Measurements from ENCODE around the gene LPP.

LPP gene

DNA sequence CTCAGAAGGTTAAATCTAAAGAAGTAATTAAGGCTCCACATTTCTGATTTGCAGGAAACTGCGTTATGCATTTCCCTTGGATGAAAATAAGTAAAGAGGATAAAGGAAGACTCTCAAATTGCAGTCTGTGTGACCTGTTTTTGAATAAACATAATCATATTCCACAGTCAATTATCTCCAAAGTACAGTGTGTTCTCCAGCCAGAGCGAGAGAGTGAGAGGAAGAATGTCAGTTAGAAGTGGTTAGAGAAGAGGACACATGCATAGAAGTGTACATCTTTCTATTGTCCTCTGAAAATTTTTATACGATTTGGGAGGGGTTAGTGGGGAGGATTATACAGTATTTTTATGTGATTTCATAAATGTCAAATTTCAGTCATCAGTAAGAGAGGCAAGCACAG is 487.1 kb downstream of the LPP start:
- no peak for DNase-seq (ENCODE audit: low read depth)

DNA sequence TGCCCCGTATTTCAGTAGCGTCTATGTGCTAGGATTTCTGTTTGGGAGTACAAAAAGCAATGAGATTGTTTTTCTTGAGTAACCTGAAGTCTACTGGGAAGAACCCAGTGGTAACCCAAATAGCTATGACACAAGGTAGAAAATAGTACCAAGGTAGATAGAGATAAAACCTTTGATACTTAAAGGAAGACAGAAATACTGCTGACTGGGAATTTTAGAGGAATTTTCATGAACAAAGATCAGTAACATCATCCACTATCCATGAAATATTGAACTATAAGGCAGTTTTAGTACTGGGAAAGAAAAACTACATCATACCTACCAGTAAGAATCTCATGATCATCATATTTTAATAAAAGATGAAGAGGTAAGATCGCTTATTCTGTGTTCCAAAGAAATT is 489.8 kb downstream of the LPP start:
- no peak for DNase-seq (ENCODE audit: low read depth)

DNA sequence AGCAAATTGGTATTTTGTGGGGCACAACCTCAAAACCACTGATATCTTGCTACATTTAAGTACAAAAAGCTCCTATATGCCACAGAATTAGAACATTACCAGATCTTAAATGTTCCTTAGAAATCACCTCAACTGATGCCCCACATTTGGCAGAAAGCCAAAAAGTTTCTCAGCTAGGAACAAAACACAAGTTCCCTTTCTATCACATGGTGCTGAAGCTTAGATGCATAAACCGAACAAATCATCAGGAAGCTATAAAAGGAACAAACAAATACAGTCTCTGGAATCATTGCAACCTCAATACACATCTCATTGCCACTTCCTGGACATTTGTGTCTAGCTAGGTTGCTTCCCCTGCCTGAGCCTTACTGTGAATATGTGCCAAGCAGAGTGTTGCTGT is 492.6 kb downstream of the LPP start:
- peak; percentile 31 for DNase-seq (ENCODE audit: low read depth)

DNA sequence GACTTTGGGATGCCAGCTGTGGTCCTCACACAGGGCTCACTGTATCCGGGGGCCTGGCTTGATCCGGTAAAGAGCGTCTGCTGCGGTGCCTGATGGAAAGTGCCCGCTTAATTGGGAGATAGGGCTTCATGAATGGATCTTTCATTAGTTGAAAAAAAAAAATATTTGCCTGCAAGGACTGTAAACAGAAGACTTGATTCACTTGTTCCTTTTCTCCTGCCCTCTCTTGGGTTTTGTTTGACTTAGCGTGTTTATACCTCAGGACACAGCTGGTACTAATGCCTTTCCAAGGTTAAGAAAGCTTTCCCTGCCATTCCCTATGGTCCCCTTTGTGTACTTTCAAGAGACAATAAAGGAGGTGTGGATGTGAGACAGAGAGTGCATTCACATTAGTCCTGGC is 493.3 kb downstream of the LPP start:
- no peak for DNase-seq (ENCODE audit: low read depth)

DNA sequence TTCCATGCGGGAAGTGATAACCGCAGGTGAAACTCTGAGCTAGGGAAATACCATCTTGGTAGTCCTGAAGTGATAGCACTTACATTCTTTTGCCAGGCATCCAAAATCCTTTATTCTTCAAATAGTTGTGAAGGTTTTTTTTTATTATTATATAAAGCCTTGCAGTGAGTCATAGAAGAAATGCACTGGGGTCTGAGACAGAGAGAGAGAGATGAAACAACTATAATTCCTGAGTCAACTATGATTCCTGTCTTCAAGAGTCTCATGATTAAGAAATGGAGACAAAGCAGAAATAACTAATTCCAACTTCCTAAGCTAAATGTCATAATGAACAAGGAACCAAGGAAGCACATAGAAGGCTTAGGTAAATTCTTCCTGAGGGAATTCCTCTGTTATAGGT is 495.6 kb downstream of the LPP start:
- peak; percentile 44 for DNase-seq (ENCODE audit: low read depth)

DNA sequence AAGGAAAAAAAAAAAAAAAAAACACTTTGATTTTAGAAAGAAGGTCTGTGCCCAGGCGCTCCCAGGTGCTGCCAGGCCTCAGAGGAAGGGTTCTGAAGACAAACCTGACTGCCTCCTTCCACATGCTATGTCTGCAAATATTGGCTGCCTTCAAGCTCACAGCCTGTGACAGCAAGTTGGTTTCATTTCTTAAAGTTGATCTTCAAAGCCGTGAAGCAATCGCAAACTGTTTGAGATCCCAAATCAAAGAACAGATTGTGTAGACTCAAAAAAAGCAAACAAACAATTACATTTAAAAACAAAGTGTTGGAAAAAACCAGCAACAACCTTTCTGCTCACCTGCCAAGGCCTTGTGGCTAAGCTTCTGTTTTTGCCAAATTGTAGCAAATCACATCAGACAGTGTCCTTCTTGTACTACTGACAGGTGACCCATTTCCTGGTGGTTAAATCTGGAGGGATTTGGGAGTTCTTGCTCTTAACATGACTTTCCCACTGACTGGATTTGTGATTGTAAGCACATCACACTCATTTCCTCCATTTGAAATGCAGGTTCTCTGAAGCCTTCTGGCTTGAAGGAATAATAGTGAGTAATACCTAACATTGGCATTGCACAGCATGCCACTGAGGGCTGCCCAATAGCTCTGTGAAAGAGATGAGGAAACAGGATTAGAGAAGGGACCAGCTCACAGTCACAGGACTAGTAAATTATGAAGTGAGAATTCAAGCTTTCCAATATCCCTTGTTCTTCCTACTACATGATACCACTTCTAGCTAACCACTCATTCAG is 502.4 kb downstream of the LPP start:
- DNase-seq (ENCODE audit: low read depth), result peak; percentile 67

DNA sequence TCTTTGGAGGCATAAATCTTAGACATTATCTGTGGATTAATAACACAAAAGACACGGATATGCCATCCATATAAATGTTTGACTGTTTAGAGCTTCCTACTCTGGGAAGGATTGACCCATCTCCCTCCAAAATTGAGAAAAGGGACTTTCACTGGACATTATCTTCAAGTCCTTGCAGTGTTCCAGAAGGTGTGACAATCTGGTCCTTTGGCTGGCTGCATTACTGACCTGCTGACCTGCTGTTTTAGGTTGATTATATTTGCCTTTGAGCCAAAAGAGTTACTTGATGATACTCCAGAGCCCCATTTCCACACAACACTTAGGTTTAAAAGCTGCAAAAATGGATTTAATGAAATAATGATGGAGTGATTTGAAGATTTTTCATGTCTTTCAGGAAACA is 504.6 kb downstream of the LPP start:
- DNase-seq (ENCODE audit: low read depth), result no peak

DNA sequence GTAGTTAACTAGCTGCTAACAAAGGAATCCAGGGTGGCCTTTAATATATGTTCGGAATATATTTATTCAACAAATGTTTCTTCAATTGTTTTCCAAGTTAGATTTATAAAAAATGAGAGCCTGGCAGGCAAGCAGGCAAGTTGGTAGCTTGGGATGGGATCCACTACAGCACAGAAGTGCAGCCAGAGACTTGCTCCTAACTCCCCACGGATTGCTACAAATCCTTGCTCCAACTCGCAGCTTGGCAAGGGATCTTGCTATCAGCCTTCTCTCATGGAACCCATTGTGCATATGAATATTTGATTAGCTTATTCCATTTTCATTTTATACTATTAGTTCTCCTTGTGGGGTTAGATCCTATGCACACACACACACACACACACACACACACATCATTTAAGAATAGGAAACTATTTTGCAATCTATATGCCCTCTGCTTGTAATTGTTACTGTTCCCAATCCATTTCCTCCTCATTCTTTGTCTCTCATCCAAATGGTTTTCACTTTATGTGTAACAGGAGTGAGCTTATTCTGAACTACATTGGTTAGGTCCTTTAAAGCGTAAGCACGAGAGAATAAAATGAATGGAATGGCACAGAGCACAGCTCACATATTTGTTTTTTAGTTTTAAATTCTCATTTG is 505.6 kb downstream of the LPP start:
- no peak for DNase-seq (ENCODE audit: low read depth)

DNA sequence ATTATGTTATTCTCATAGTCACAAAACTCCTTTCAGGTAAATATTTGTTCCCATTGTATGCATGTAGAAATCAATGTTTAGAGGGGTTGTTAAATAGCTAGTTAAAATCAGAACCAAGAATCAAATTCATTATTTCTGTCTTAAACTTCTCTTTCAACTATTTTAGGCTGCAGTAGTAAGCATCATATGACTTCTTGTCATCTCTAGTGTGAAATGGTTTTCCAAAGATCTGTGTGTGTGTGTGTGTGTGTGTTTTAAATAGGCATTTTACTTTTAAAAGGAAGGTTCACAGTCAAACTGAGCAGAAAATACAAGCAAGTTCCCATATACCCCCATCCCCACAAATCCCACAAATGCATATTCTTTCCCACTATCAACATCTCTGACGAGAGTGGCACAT is 506.5 kb downstream of the LPP start:
- no peak for DNase-seq (ENCODE audit: low read depth)

DNA sequence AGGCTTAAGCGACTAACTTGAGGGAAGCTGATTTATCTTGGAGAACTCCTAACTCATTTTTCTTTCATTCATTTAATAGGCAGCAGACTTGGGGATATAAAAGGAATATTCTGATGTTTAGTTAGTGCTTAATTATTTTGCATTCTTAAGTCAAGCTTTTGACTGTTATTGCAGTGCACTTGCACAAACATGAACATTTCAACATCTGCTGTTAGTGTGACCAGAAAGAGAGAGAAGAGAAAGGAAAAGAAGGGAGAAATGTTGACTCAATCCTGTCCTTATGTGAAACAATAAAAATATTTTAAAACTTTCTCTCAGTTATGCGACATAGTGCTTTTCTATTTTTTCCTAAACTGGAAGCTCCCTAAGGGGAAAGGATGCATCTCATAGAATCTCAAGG is 507.8 kb downstream of the LPP start:
- DNase-seq (ENCODE audit: low read depth), result no peak

DNA sequence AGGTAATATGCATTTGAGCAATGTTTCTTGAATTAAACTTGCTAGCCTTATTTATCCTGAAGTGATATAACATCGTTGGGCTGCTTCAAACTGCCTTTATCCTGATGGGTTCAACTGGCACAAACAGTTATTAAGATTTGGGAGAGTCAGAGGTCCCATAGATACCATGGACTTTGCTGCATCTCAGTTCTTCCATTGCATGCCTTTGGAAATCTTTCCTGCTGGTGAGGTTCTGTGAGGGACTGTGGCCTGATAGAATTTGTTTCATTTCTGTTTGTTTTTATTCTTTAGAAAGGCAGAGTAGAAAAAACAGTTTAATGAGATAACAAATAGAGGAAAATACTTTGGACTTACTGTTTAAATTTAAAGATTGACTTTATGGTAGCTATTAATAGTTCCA is 508.3 kb downstream of the LPP start:
- no peak for DNase-seq (ENCODE audit: low read depth)

DNA sequence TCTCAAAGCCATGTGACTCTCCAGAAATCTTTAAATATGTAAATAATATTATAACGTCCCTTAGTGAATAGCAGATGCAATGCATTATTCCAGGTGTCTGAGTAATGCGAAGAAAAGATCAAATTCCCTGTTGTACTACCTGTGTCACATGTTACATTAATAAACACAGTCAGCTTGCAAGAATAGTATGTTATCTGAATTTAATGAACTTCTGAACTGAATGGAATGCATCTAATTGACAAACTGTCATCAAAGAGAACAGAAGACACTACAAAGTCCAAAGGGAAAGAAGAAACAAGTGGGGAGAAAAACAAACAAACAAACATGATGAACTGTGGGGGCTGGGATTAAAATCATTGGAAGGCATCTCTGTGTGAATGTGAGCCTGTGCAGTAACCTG is 508.8 kb downstream of the LPP start:
- DNase-seq (ENCODE audit: low read depth), result no peak

DNA sequence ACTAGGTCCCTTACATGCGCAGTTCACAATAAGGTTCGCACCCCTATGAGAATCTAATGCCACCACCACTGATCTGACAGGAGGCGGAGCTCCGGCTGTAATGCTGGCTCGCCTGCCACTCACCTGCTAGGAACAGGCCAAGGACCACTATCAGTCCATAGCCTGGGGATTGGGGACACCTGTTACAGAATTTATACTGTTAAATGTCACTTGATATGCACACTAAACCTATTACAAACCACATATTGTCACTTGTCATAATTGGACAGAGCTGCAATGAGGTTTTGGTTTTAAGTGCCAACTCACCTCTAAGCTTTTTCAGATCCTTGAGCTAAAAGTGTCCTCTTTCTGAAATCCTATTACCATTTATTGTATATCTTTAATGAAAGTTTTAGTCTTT is 509.9 kb downstream of the LPP start:
- DNase-seq (ENCODE audit: low read depth), result no peak

DNA sequence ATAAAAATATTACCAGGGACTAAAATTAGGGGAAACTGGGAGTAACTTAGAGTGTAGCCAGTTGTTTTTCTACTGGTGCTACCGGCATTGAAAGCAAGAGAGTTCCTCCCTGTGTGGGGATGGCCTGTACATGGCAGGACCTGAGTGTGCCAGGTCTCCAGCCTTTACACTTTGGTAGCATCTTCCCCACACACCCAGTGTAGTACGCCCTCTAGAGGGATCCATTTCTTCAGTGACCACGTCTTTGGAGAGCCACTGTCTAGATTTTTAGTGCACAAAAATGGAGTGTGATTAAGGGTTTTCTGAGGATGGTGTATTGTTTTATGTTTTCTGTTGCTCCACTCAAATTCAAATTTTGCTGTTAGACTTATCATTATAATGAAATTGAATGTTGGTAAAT is 510.8 kb downstream of the LPP start:
- peak; percentile 35 for DNase-seq (ENCODE audit: low read depth)

DNA sequence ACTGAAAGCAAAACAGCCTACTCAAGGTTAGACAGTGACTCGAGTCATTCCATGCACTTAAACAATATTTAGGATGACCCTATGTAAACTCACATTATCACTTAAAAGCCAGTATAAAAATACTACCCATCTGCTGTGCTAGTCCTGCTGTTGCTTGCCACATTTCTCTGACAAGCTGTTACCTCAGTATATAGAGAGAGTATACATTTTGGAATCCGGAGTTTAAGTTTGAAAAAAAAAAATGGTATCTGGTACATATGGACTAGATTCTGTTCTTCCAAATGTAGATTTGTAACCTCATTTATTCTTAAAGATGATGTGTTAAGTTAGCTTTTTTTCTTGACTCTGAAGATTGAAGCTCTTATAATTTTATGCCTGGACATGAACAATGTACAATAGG is 514.0 kb downstream of the LPP start:
- DNase-seq (ENCODE audit: low read depth), result no peak

DNA sequence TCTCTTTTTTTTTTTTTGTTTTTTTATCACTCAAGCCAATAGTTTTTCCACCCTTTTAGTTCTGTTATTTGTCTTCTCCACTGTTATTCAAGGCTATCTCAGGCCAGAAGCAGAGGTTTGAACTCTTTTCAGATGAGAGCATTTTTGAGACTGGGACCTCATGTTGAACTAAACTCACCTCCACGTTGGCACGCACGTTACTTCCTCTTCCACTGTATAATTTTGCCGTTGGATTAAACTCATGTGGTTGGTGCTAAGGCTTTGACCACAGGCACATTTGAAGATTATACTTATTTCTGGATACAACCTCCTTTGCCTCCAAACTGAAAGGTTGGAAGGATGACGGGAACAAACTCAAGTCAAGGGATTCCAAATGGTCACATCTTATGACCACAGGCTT is 516.5 kb downstream of the LPP start:
- DNase-seq (ENCODE audit: low read depth), result no peak

DNA sequence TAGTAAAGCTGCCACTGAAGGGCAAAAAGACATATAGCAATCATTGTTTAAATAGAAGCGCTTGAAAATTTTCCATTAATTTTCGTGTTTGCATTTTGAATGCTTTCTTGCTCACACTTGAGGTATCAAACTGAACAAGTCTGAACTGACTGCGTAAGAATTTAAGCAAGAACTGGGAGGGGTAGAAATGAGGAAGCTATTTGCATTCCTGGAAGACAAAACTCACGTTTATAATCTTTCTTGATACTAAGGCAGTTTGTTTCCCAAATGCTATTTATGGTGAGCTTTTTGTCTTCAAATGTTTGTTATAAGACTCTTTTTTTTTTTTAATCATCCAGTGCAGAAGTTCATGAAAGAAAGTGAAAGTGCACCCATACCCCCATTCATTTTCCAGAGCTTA is 518.0 kb downstream of the LPP start:
- no peak for DNase-seq (ENCODE audit: low read depth)

DNA sequence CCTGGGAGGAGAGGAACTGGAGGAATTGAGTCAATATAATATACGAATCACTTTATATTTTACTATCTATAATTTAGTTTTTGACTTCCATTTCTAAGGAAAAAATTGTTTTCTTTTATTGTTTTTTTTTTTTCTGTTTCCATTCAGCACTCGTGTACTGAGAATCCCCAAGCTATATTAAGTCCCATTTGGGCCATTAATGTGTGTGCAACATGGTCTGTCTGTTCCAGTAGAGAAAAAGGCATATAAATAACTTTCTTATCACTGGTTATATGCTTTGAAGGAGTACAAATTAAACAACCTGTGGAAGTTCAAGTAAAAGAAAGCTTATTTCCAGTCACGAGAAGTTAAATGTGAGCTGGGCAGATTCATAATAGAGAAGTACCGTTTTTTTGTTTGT is 518.9 kb downstream of the LPP start:
- DNase-seq (ENCODE audit: low read depth), result no peak

DNA sequence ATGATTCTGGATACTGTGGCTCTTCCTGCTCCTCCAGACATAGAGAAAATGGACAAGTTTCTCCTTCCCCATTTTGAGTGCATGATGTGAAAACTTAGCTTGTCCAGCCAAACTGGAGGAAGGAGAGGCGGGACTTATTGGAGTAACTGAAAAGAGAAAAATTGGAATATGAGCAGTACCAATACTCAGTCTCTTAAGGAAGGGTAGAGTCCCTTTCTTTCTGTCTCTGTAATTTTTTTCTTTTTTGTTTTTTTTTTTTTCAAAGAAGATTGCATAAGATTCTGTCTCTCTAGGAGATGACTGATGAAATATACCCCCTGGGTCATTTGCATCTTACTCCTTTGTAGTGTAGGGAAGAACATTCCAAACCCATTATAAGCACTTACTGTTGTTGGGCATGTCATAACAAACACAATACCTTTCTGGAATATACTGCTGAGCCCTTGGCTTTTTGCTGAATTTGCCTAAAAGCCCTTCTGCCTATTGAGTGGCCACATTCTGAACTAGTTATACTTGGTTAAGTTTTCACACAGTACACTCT is 519.8 kb downstream of the LPP start:
- DNase-seq (ENCODE audit: low read depth), result peak; percentile 93

DNA sequence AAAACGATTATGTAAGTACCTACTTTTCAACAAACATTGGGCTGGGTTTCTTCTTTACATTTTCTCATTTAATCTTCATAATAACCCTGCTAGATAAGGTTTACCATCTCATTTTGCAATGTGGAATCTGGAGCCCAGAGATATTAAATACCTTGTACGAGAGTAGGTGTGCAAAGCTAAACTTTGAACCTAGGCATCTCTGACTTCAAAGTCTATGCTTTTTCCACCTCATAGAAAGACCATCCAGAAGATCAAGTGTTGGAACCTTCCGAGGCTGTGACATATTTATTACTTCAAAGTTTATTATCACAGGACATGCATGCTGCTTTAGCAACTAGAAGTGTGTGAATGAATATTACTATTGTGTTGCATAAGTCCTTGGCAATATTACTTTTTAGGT is 520.6 kb downstream of the LPP start:
- DNase-seq (ENCODE audit: low read depth), result no peak

DNA sequence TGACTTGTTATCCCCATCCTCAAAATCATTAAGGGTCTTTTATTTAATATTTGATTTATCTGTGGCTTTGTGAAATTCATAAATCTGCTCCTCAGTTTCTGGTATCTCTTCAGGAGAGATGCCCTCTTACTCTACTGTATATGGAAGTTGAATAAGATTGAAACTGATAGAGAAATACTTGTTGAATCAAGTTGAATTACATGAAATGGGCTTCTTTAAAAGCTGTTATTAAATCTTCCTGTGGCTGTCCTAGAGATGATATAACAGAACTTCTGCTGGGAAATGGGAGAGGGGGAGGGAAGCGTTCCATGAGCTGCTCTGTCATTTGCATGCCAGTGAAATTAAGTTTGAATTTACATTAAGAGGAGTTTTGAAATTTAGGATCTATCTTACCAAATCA is 523.4 kb downstream of the LPP start:
- DNase-seq (ENCODE audit: low read depth), result no peak

DNA sequence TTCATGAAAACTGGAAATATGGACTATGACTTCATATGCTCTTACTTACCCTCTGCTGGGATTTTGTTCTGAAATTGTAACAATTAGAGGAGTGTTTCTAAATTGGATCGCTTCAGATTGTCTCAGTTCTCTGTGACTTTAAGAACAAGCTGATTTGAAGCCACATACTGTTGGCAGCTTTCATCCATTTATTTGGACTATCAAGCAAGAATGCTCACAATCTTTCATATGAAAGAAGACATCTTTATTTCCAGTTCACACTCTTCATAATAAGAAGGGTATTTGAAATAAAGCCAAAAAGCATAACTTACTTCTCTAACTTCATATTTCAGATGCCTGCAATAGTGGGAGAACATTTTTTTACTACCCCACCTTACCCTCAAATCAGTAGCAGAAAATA is 526.2 kb downstream of the LPP start:
- peak; percentile 51 for DNase-seq (ENCODE audit: low read depth)

DNA sequence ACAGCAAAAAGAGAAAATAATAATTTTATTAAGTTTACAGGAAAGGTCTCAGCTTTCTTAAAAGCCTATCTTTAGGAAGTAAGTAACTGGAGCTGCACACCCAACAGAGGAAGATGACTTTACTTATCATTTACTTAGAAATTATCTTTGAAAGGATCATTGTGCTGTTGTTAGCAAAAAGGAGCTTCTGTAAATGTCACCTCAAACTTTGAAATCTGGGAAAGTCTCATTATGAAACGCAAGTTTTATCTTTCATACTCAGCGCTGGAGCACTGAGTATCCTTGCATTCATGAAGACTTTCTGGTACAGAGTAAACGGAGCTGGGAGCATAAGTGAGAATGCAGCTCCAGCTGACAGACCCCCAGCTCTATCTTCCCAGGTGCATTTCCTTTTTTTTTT is 526.6 kb downstream of the LPP start:
- no peak for DNase-seq (ENCODE audit: low read depth)

DNA sequence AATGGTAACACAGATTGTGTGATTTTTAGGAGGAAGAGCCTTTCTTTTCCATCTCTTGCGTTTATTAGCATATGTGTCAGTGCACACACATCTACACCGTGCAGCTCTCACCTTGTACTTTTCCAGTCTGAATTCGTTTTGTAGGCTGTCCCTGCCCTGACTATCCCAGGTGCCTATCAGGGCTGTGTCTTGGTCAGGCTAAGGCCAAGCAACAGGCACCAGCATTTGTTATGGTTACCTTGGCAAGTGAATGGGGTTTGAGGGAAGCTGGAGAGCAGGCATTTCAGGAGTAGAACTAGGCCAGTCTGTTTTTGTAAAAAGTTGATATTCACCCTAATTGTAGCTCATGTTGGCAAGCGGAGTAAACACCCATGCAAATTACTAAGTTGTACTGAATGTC is 528.4 kb downstream of the LPP start:
- no peak for DNase-seq (ENCODE audit: low read depth)

Data from amniotic epithelial cell (primary cell).